WERI-Rb-1 (cell line): Measurements from ENCODE around the gene GCDH.

Source experiments
- DNase-seq: peaks from one replicate; pipeline ENCODE4 v3.0.0-alpha.2; 2020
- H3K27ac ChIP-seq: fragments of 250-450 bp; sonication (Bioruptor Pico); 2 replicates; pipeline ENCODE4 v1.5.1; 2020; ENCODE audit warnings: mild to moderate bottlenecking, moderate library complexity
- H3K27me3 ChIP-seq: fragments of 250-450 bp; sonication (Bioruptor Pico); 2 replicates; pipeline ENCODE4 v1.5.1; 2021; ENCODE audit warnings: mild to moderate bottlenecking, low read depth, moderate library complexity; ENCODE audit not compliant: insufficient read depth, severe bottlenecking
- H3K36me3 ChIP-seq: fragments of 250-450 bp; sonication (Bioruptor Pico); 2 replicates; pipeline ENCODE4 v1.5.1; 2020; ENCODE audit warnings: mild to moderate bottlenecking, moderate library complexity
- H3K4me3 ChIP-seq: 2 replicates; pipeline ENCODE4 v1.5.1; 2011; ENCODE audit warnings: low read depth, mild to moderate bottlenecking, control low read depth, low read length
- H3K9me3 ChIP-seq: fragments of 250-450 bp; sonication (Bioruptor Pico); 2 replicates; pipeline ENCODE4 v1.5.1; 2021; ENCODE audit warnings: mild to moderate bottlenecking, moderate library complexity; ENCODE audit not compliant: severe bottlenecking
- CTCF ChIP-seq: IDR thresholded peaks from 2 replicates; pipeline ENCODE4 v1.5.1; 2011; ENCODE audit warnings: low read depth, mild to moderate bottlenecking, control low read depth, inconsistent platforms, low read length

The GCDH gene

GRCh38 chr19:12881172-12881808 is 9.7 kb upstream of the GCDH start, which contains the start of gene DNASE2:
DNASE2 (minus strand) TSS chr19:12881449; CDS start chr19:12881375, 74 bp downstream.
- DNase-seq, result no peak

GRCh38 chr19:12882589-12882988 is 8.4 kb upstream of the GCDH start:
- Histone ChIP-seq H3K9me3 (peaks cover 6% of the 10 kb centered on the region), H3K27ac (no peak overlapping the region), H3K4me3 (no peak overlapping the region), H3K36me3 (no peaks in the 10 kb centered on the region), H3K27me3 (no peaks in the 10 kb centered on the region)
- no peak for DNase-seq
- no peak for TF ChIP-seq CTCF

More at GRCh38 chr19:12881172-12881808, 9.7 kb upstream of the GCDH start, which contains the start of gene DNASE2:
- H3K27ac ChIP-seq, result no peak within 1 kb of the TSS
- no peak for TF ChIP-seq CTCF
- H3K27me3 ChIP-seq, result no peaks in the 10 kb centered on the region
- no peak within 1 kb of the TSS for H3K4me3 ChIP-seq
- no peaks in the 10 kb centered on the region for H3K36me3 ChIP-seq
- peaks cover 6% of the 10 kb centered on the region for H3K9me3 ChIP-seq

- no peak overlapping the region for H3K27ac ChIP-seq
- no peak overlapping the region for H3K4me3 ChIP-seq
- H3K9me3 ChIP-seq, result peaks cover 6% of the 10 kb centered on the region
- no peaks in the 10 kb centered on the region for H3K36me3 ChIP-seq
- no peaks in the 10 kb centered on the region for H3K27me3 ChIP-seq
- DNase-seq, result no peak
- TF ChIP-seq CTCF, result no peak
These were observed 6.8 kb upstream of the GCDH start for GRCh38 chr19:12884202-12884601.

- no peak for TF ChIP-seq CTCF
- H3K9me3 ChIP-seq, result peaks cover 6% of the 10 kb centered on the region
- no peak for DNase-seq
- no peaks in the 10 kb centered on the region for H3K27me3 ChIP-seq
- H3K27ac ChIP-seq, result peak overlapping the region; percentile 74
- no peaks in the 10 kb centered on the region for H3K36me3 ChIP-seq
- no peak overlapping the region for H3K4me3 ChIP-seq
These were observed 6.4 kb upstream of the GCDH start for GRCh38 chr19:12884627-12884925.

GRCh38 chr19:12884926-12885748 is 5.8 kb upstream of the GCDH start:
- peak overlapping the region; percentile 74 for H3K27ac ChIP-seq
- H3K9me3 ChIP-seq, result peaks cover 6% of the 10 kb centered on the region
- H3K27me3 ChIP-seq, result no peaks in the 10 kb centered on the region
- peak; percentile 79 for TF ChIP-seq CTCF
- no peaks in the 10 kb centered on the region for H3K36me3 ChIP-seq
- peak; percentile 94 for DNase-seq
- H3K4me3 ChIP-seq, result peak overlapping the region; percentile 55
